WTC11 (cell line): Measurements from ENCODE around the gene LAT.

ENCODE experiments used
- AFF4 ChIP-seq: sonication (generic); formaldehyde crosslinking; IDR thresholded peaks from 2 replicates; pipeline ENCODE4 v1.8.1; 2023; ENCODE audit warnings: mild to moderate bottlenecking, missing genetic modification reagents, borderline replicate concordance
- ATF1 ChIP-seq: sonication (generic); formaldehyde crosslinking; IDR thresholded peaks from 2 replicates; pipeline ENCODE4 v1.8.1; 2023; ENCODE audit warnings: mild to moderate bottlenecking, moderate library complexity, missing genetic modification reagents
- ATF2 ChIP-seq: sonication (generic); formaldehyde crosslinking; IDR thresholded peaks from 2 replicates; pipeline ENCODE4 v1.8.1; 2022; ENCODE audit warnings: low read depth, missing genetic modification reagents, borderline replicate concordance
- CREB1 ChIP-seq: sonication (generic); formaldehyde crosslinking; IDR thresholded peaks from 2 replicates; pipeline ENCODE4 v1.8.0; 2023; ENCODE audit warnings: mild to moderate bottlenecking, missing genetic modification reagents
- CREM ChIP-seq: sonication (generic); formaldehyde crosslinking; IDR thresholded peaks from 2 replicates; pipeline ENCODE4 v1.8.1; 2022; ENCODE audit warnings: mild to moderate bottlenecking, missing genetic modification reagents, moderate library complexity
- CTCF ChIP-seq: fragments of 200-600 bp; IDR thresholded peaks from 2 replicates; pipeline ENCODE4 v1.8.0; 2022; ENCODE audit warnings: antibody characterized with exemption
- EMX1 ChIP-seq: fragments of 250-450 bp; sonication (Bioruptor Pico); IDR thresholded peaks from 2 replicates; pipeline ENCODE4 v1.8.0; 2021; ENCODE audit warnings: mild to moderate bottlenecking
- JUN ChIP-seq: sonication (generic); formaldehyde crosslinking; IDR thresholded peaks from 2 replicates; pipeline ENCODE4 v1.8.0; 2023; ENCODE audit warnings: mild to moderate bottlenecking, missing genetic modification reagents
- MAX ChIP-seq: sonication (generic); formaldehyde crosslinking; IDR thresholded peaks from 2 replicates; pipeline ENCODE4 v1.8.0; 2022; ENCODE audit warnings: mild to moderate bottlenecking, missing genetic modification reagents
- NR3C1 ChIP-seq: sonication (generic); formaldehyde crosslinking; conservative IDR thresholded peaks from 2 replicates; pipeline ENCODE4 v1.8.1; 2023; ENCODE audit warnings: low read depth, mild to moderate bottlenecking, missing genetic modification reagents
- SP1 ChIP-seq: sonication (generic); formaldehyde crosslinking; conservative IDR thresholded peaks from 2 replicates; pipeline ENCODE4 v1.8.1; 2022; ENCODE audit warnings: missing genetic modification reagents
- TF ChIP-seq, protein P1 (sequence below): sonication (generic); formaldehyde crosslinking; IDR thresholded peaks from 2 replicates; pipeline ENCODE4 v1.8.1; 2022; ENCODE audit warnings: low read depth, mild to moderate bottlenecking, moderate library complexity, missing genetic modification reagents, borderline replicate concordance

DNA sequence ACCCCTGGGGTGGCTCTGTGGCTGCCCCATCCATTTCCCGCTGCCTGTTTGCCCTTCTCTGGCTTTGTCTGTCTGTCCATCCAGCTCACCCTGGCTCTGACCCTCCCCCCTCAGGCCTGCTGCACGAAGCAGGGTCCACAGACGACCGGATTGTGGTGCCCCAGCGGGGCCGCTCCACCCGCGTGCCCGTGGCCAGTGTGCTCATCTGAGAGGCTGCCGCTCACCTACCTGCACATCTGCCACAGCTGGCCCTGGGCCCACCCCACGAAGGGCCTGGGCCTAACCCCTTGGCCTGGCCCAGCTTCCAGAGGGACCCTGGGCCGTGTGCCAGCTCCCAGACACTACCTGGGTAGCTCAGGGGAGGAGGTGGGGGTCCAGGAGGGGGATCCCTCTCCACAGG lies 761 bp upstream of the LAT start:
- TF ChIP-seq CTCF, result no peak
- TF ChIP-seq AFF4 (CRISPR knock-in tag), result no peak
- TF ChIP-seq CREM (CRISPR knock-in tag), result no peak
- TF ChIP-seq EMX1 (CRISPR knock-in tag), result no peak
- no peak for TF ChIP-seq CREB1 (CRISPR knock-in tag)
- no peak for TF ChIP-seq ATF2 (CRISPR knock-in tag)
- TF ChIP-seq MAX, result no peak
- TF ChIP-seq NR3C1 (CRISPR knock-in tag), result no peak
- no peak for TF ChIP-seq SP1 (CRISPR knock-in tag)
- TF ChIP-seq, protein P1, sequence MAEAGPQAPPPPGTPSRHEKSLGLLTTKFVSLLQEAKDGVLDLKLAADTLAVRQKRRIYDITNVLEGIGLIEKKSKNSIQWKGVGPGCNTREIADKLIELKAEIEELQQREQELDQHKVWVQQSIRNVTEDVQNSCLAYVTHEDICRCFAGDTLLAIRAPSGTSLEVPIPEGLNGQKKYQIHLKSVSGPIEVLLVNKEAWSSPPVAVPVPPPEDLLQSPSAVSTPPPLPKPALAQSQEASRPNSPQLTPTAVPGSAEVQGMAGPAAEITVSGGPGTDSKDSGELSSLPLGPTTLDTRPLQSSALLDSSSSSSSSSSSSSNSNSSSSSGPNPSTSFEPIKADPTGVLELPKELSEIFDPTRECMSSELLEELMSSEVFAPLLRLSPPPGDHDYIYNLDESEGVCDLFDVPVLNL (CRISPR knock-in tag), result no peak
- no peak for TF ChIP-seq JUN (CRISPR knock-in tag)
- no peak for TF ChIP-seq ATF1 (CRISPR knock-in tag)
